ENCODE data around the gene RARRES2.

Gene RARRES2

GRCh38 chr7:150333659-150334058 is 7.8 kb downstream of the RARRES2 start:
- DNase-seq (ENCODE audit: low read depth in 1 of 2, low spot score in 1 of 2) = no peak
- no peak for TF ChIP-seq CTCF (IDR thresholded peaks at IDR 0.05; ENCODE audit: insufficient read depth, low read length)
- TF ChIP-seq POLR2AphosphoS5 (IDR thresholded peaks at IDR 0.05; ENCODE audit: low read depth) = no peak
- TF ChIP-seq GABPA (IDR thresholded peaks at IDR 0.05; ENCODE audit: low read depth) = no peak
- no peak for TF ChIP-seq SPI1 (IDR thresholded peaks at IDR 0.05; ENCODE audit: borderline replicate concordance, low read depth)
- TF ChIP-seq REST (IDR thresholded peaks at IDR 0.05; ENCODE audit: insufficient replicate concordance, low read depth) = no peak
- no peaks in the 10 kb centered on the region for H3K27me3 ChIP-seq (ENCODE audit: insufficient read depth, poor library complexity, severe bottlenecking)
- H3K4me3 ChIP-seq (replicated peaks; ENCODE audit: insufficient read depth, low read length) = no peak overlapping the region
- no peak overlapping the region for H3K27ac ChIP-seq (replicated peaks)

- no peak for DNase-seq (ENCODE audit: low read depth in 1 of 2, low spot score in 1 of 2)
- TF ChIP-seq POLR2AphosphoS5 (IDR thresholded peaks at IDR 0.05; ENCODE audit: low read depth) (no peak), GABPA (IDR thresholded peaks at IDR 0.05; ENCODE audit: low read depth) (no peak), SPI1 (IDR thresholded peaks at IDR 0.05; ENCODE audit: borderline replicate concordance, low read depth) (no peak), REST (IDR thresholded peaks at IDR 0.05; ENCODE audit: insufficient replicate concordance, low read depth) (no peak), CTCF (IDR thresholded peaks at IDR 0.05; ENCODE audit: insufficient read depth, low read length) (no peak)
- no peaks in the 10 kb centered on the region for H3K27me3 ChIP-seq (ENCODE audit: insufficient read depth, poor library complexity, severe bottlenecking)
- no peak overlapping the region for H3K27ac ChIP-seq (replicated peaks)
- no peak overlapping the region for H3K4me3 ChIP-seq (replicated peaks; ENCODE audit: insufficient read depth, low read length)
Measured at GRCh38 chr7:150332852-150333635, 8.4 kb downstream of the RARRES2 start.

GRCh38 chr7:150330211-150330885 is 11.1 kb downstream of the RARRES2 start:
- TF ChIP-seq POLR2AphosphoS5 (IDR thresholded peaks at IDR 0.05; ENCODE audit: low read depth) = no peak
- no peak for TF ChIP-seq CTCF (IDR thresholded peaks at IDR 0.05; ENCODE audit: insufficient read depth, low read length)
- TF ChIP-seq GABPA (IDR thresholded peaks at IDR 0.05; ENCODE audit: low read depth) = no peak
- no peak for TF ChIP-seq SPI1 (IDR thresholded peaks at IDR 0.05; ENCODE audit: borderline replicate concordance, low read depth)
- no peak for TF ChIP-seq REST (IDR thresholded peaks at IDR 0.05; ENCODE audit: insufficient replicate concordance, low read depth)
- H3K27me3 ChIP-seq (ENCODE audit: insufficient read depth, poor library complexity, severe bottlenecking) = no peaks in the 10 kb centered on the region
- no peak for DNase-seq (ENCODE audit: low read depth in 1 of 2, low spot score in 1 of 2)
- no peak overlapping the region for H3K4me3 ChIP-seq (replicated peaks; ENCODE audit: insufficient read depth, low read length)
- H3K27ac ChIP-seq (replicated peaks) = no peak overlapping the region

Measured in HL-60 (cell line).